K562 (cell line): ENCODE data around the gene ARHGAP22. TPM values are rescaled to one million over a fixed set of nuclear protein-coding genes. Genes with fewer than 3 reads are reported as not detected.
A peak's percentile ranks its signal among the peaks of the same experiment; 100 is the strongest.

Source experiments
- BRD4 ChIP-seq: fragments of 200-600 bp; sonication (generic); IDR thresholded peaks from 2 replicates; pipeline ENCODE4 v1.6.1; 2017; ENCODE audit warnings: inconsistent platforms
- CBX8 ChIP-seq: fragments of 200-600 bp; sonication (generic); IDR thresholded peaks from 2 replicates; pipeline ENCODE4 v1.6.1; 2012; ENCODE audit warnings: borderline replicate concordance, mixed run types, low read depth, mild to moderate bottlenecking, moderate library complexity, mixed read lengths, low read length, control low read depth, inconsistent platforms; ENCODE audit not compliant: poor library complexity, severe bottlenecking; ENCODE audit errors: extremely low read depth
- CGGBP1 ChIP-seq: fragments of 250-450 bp; sonication (Bioruptor Pico); IDR thresholded peaks from 2 replicates; pipeline ENCODE4 v1.9.0; 2021; ENCODE audit warnings: mild to moderate bottlenecking
- E4F1 ChIP-seq: fragments of 250-450 bp; sonication (Bioruptor Pico); IDR thresholded peaks from 2 replicates; pipeline ENCODE4 v1.5.0; 2021; ENCODE audit warnings: mild to moderate bottlenecking, borderline replicate concordance
- HES1 ChIP-seq: fragments of 450-650 bp; IDR thresholded peaks from 2 replicates; pipeline ENCODE4 v1.6.1; 2016; ENCODE audit warnings: low read depth, mild to moderate bottlenecking, moderate library complexity
- MIER1 ChIP-seq: fragments of 450-650 bp; IDR thresholded peaks from 2 replicates; pipeline ENCODE4 v1.6.1; 2016; ENCODE audit warnings: antibody characterized with exemption, mild to moderate bottlenecking, low read depth
- NCOA2 ChIP-seq, 2 experiments: fragments of 450-650 bp; IDR thresholded peaks; 2 replicates each; pipeline ENCODE4 v1.6.1; 2018; ENCODE audit warnings: mild to moderate bottlenecking in 2 of 2, moderate library complexity in 1 of 2; ENCODE audit not compliant: partially characterized antibody in 2 of 2
- PPARD ChIP-seq: fragments of 250-450 bp; sonication (Bioruptor Pico); IDR thresholded peaks from 2 replicates; pipeline ENCODE4 v1.8.0; 2022; ENCODE audit warnings: inconsistent platforms, mild to moderate bottlenecking, moderate library complexity
- PRMT5 ChIP-seq: sonication (generic); formaldehyde crosslinking; IDR thresholded peaks from 2 replicates; pipeline ENCODE4 v1.5.0; 2020; ENCODE audit warnings: missing genetic modification reagents
- RCOR1 ChIP-seq, 2 experiments: IDR thresholded peaks; 2 replicates each; pipeline ENCODE4 v1.6.1; 2012; ENCODE audit warnings: low read depth in 2 of 2, low read length in 2 of 2, borderline replicate concordance in 1 of 2, improper control_type of control experiment in 1 of 2
- SLC30A9 ChIP-seq: fragments of 250-450 bp; sonication (Bioruptor Pico); IDR thresholded peaks from 2 replicates; pipeline ENCODE4 v1.8.0; 2022; ENCODE audit warnings: mild to moderate bottlenecking, moderate library complexity
- SNRNP70 ChIP-seq: fragments of 200-400 bp; formaldehyde crosslinking; optimal IDR thresholded peaks from 2 replicates; pipeline ENCODE3; 2017; ENCODE audit warnings: low read depth, low read length
- ZC3H8 ChIP-seq: fragments of 450-650 bp; IDR thresholded peaks from 2 replicates; pipeline ENCODE4 v1.6.1; 2017
- ZNF24 ChIP-seq: fragments of 450-650 bp; IDR thresholded peaks from 2 replicates; pipeline ENCODE4 v1.6.1; 2016
- ZNF282 ChIP-seq: sonication (generic); formaldehyde crosslinking; IDR thresholded peaks from 2 replicates; pipeline ENCODE4 v1.8.1; 2023; ENCODE audit warnings: missing genetic modification reagents
- ZNF511 ChIP-seq: sonication (generic); formaldehyde crosslinking; IDR thresholded peaks from 2 replicates; pipeline ENCODE4 v1.8.0; 2022; ENCODE audit warnings: mild to moderate bottlenecking, missing genetic modification reagents
- ZNF695 ChIP-seq: fragments of 450-650 bp; formaldehyde crosslinking; IDR thresholded peaks from 2 replicates; pipeline ENCODE4 v1.4.0; 2020; ENCODE audit warnings: mild to moderate bottlenecking, moderate library complexity
- polyA plus RNA-seq, 8 experiments: library from polyadenylated mRNA; depleted of rRNA in 4 of 8; stranded (reverse) in 5 of 8; unstranded in 3 of 8; fragments of >200 nt; fragmentation: Nextera tagmentation in 2 of 8; fragmentation: Illumina TruSeq in 1 of 8; extraction: Ambion mirVana in 2 of 8; extraction: Trizol in 1 of 8; gene quantifications; 2 replicates each; pipeline versions ENCODE4 v1.2.1 to v1.2.3, GENCODE V29; 2011 to 2014; ENCODE audit warnings: inconsistent platforms in 1 of 8, missing spikeins in 1 of 8
- total RNA-seq, 7 experiments: library from RNA; depleted of rRNA in 6 of 7; stranded (reverse); fragments of >200 nt in 6 of 7; fragmentation: Illumina TruSeq in 2 of 7; extraction: Trizol in 2 of 7; gene quantifications; 2 replicates each; pipeline versions ENCODE4 v1.2.1 to v1.2.3, GENCODE V29; 2011 to 2021; ENCODE audit warnings: low replicate concordance in 1 of 7
- TF ChIP-seq, protein P1 (sequence below): sonication (generic); formaldehyde crosslinking; IDR thresholded peaks from 2 replicates; pipeline ENCODE4 v1.8.1; 2023; ENCODE audit warnings: missing genetic modification reagents, mild to moderate bottlenecking, borderline replicate concordance

ARHGAP22 gene
- total and polyA plus RNA-seq, 9 of the 15 experiments (the other 6 are each of a cell fraction or from before 2014, with no cell fraction given) = 1.3 to 28.1 (median 12.7) TPM

- TF ChIP-seq HES1 = no peak
- TF ChIP-seq ZNF24 = no peak
- 0 out of 4 replicates have a peak, but pooled peaks of 1 of the 2 experiments have one; percentile 35 for TF ChIP-seq RCOR1 (IDR thresholded peaks at IDR 0.05; ENCODE audit: borderline replicate concordance in 1 of 2, low read depth in 2 of 2, low read length in 2 of 2)
- no peak for TF ChIP-seq NCOA2 (IDR thresholded peaks at IDR 0.05; ENCODE audit: partially characterized antibody in 2 of 2)
- 0 out of 2 replicates have a peak, but pooled peaks have one; percentile 49 for TF ChIP-seq BRD4
- no peak for TF ChIP-seq E4F1
- no peak for TF ChIP-seq CBX8
- TF ChIP-seq ZC3H8 = no peak
- TF ChIP-seq MIER1 = no peak
- TF ChIP-seq ZNF282 (CRISPR knock-in tag) = no peak
- TF ChIP-seq, protein P1, sequence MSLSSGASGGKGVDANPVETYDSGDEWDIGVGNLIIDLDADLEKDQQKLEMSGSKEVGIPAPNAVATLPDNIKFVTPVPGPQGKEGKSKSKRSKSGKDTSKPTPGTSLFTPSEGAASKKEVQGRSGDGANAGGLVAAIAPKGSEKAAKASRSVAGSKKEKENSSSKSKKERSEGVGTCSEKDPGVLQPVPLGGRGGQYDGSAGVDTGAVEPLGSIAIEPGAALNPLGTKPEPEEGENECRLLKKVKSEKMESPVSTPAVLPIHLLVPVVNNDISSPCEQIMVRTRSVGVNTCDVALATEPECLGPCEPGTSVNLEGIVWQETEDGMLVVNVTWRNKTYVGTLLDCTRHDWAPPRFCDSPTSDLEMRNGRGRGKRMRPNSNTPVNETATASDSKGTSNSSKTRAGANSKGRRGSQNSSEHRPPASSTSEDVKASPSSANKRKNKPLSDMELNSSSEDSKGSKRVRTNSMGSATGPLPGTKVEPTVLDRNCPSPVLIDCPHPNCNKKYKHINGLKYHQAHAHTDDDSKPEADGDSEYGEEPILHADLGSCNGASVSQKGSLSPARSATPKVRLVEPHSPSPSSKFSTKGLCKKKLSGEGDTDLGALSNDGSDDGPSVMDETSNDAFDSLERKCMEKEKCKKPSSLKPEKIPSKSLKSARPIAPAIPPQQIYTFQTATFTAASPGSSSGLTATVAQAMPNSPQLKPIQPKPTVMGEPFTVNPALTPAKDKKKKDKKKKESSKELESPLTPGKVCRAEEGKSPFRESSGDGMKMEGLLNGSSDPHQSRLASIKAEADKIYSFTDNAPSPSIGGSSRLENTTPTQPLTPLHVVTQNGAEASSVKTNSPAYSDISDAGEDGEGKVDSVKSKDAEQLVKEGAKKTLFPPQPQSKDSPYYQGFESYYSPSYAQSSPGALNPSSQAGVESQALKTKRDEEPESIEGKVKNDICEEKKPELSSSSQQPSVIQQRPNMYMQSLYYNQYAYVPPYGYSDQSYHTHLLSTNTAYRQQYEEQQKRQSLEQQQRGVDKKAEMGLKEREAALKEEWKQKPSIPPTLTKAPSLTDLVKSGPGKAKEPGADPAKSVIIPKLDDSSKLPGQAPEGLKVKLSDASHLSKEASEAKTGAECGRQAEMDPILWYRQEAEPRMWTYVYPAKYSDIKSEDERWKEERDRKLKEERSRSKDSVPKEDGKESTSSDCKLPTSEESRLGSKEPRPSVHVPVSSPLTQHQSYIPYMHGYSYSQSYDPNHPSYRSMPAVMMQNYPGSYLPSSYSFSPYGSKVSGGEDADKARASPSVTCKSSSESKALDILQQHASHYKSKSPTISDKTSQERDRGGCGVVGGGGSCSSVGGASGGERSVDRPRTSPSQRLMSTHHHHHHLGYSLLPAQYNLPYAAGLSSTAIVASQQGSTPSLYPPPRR = no peak
- TF ChIP-seq ZNF695 (CRISPR knock-in tag) = no peak
- no peak for TF ChIP-seq PPARD (CRISPR knock-in tag)
- TF ChIP-seq ZNF511 (CRISPR knock-in tag) = no peak
- TF ChIP-seq PRMT5 (CRISPR knock-in tag) = no peak
- TF ChIP-seq SNRNP70 = no peak
- TF ChIP-seq SLC30A9 (CRISPR knock-in tag) = no peak
- no peak for TF ChIP-seq CGGBP1 (CRISPR knock-in tag)
Observed at GRCh38 chr10:48480397-48481374, 124.2 kb downstream of the ARHGAP22 start (continued).
